DND-41 (cell line): ENCODE results near the gene WDFY4.

Source experiments
- CTCF ChIP-seq: IDR thresholded peaks from 2 replicates; pipeline ENCODE4 v1.5.1; 2012; ENCODE audit warnings: borderline replicate concordance, low read length, moderate library complexity, mild to moderate bottlenecking; ENCODE audit not compliant: poor library complexity, severe bottlenecking; ENCODE audit errors: extremely low read depth
- EZH2 ChIP-seq: IDR thresholded peaks from 3 replicates; pipeline ENCODE4 v1.6.1; 2012; ENCODE audit warnings: borderline replicate concordance, low read depth, mild to moderate bottlenecking, moderate library complexity, low read length, inconsistent platforms; ENCODE audit not compliant: severe bottlenecking

- TF ChIP-seq CTCF (no peak), EZH2 (no peak)
Observed at GRCh38 chr10:48805848-48806247, 121.2 kb downstream of the WDFY4 start.
